H1 (cell line): ENCODE data around the gene PIGL. TPM values are rescaled to one million over a fixed set of nuclear protein-coding genes. Genes with fewer than 3 reads are reported as not detected.

ENCODE experiments used
- CTCF ChIA-PET: fragments of 300-600 bp; sonication (Branson Sonifier 250); formaldehyde crosslinking; loops from one replicate; lab custom pipeline; 2021; ENCODE audit not compliant: partially characterized antibody; lab: Charles Lee
- POLR2A ChIA-PET: fragments of 300-600 bp; sonication (Branson Sonifier 250); formaldehyde crosslinking; loops from one replicate; lab custom pipeline; 2021; ENCODE audit warnings: inconsistent platforms; ENCODE audit not compliant: partially characterized antibody; lab: Charles Lee
- DNase-seq, 2 experiments: peaks; one replicate each; pipeline versions ENCODE4 v3.0.0 to v3.0.0-alpha.2; 2010 to 2022; ENCODE audit warnings: low spot score in 2 of 2, low read depth in 1 of 2, mixed read lengths in 1 of 2
- FAIRE-seq: peaks from 2 replicates; lab custom pipeline; 2011; peaks lifted over from hg19 to GRCh38; lab: Jason Lieb, UNC
- H2AFZ ChIP-seq: 2 replicates; pipeline ENCODE4 v1.8.1; 2012; ENCODE audit warnings: low read length, inconsistent platforms
- H2AK5ac ChIP-seq: 2 replicates; pipeline ENCODE4 v1.6.1; 2013; ENCODE audit warnings: low read depth, low read length
- H2BK120ac ChIP-seq: replicated peaks from 2 replicates; pipeline ENCODE3; 2013; ENCODE audit warnings: low read depth, low read length, inconsistent platforms
- H2BK12ac ChIP-seq: 2 replicates; pipeline ENCODE4 v1.6.1; 2013; ENCODE audit warnings: low read depth, low read length
- H2BK15ac ChIP-seq: 2 replicates; pipeline ENCODE4 v1.6.1; 2013; ENCODE audit warnings: low read length
- H2BK20ac ChIP-seq: 2 replicates; pipeline ENCODE4 v1.6.1; 2013; ENCODE audit warnings: low read length
- H2BK5ac ChIP-seq: 2 replicates; pipeline ENCODE4 v1.6.1; 2013; ENCODE audit warnings: low read depth, low read length
- H3K14ac ChIP-seq: 2 replicates; pipeline ENCODE4 v1.6.1; 2013; ENCODE audit warnings: inconsistent platforms; ENCODE audit not compliant: insufficient read length
- H3K18ac ChIP-seq: 2 replicates; pipeline ENCODE4 v1.6.1; 2013; ENCODE audit warnings: low read length; ENCODE audit errors: extremely low read depth
- H3K23ac ChIP-seq: 2 replicates; pipeline ENCODE4 v1.6.1; 2013; ENCODE audit warnings: inconsistent platforms; ENCODE audit not compliant: insufficient read length
- H3K23me2 ChIP-seq: 2 replicates; pipeline ENCODE4 v1.6.1; 2013; ENCODE audit warnings: low read depth, low read length
- H3K27ac ChIP-seq: 2 replicates; pipeline ENCODE4 v1.6.1; 2011; ENCODE audit warnings: low read depth, low read length, inconsistent platforms
- H3K27me3 ChIP-seq, 4 experiments: replicated peaks in 1 of 4; 1 replicate in 1 of 4; 2 replicates in 3 of 4; pipeline versions ENCODE4 v1.6.1 to v1.8.1; 2011 to 2013; ENCODE audit warnings: low read length in 3 of 4, mild to moderate bottlenecking in 3 of 4, inconsistent platforms in 2 of 4, mixed read lengths in 2 of 4, moderate library complexity in 1 of 4; ENCODE audit not compliant: control insufficient read depth in 3 of 4, insufficient read depth in 3 of 4; ENCODE audit errors: extremely low read depth in 1 of 4
- H3K36me3 ChIP-seq, 4 experiments: 2 replicates each; pipeline versions ENCODE4 v1.6.1 to v1.8.1; 2011 to 2013; ENCODE audit warnings: mild to moderate bottlenecking in 4 of 4, low read length in 3 of 4, moderate library complexity in 2 of 4, control low read depth in 1 of 4, inconsistent platforms in 1 of 4; ENCODE audit not compliant: insufficient read depth in 4 of 4, control insufficient read depth in 2 of 4
- H3K4ac ChIP-seq: replicated peaks from 2 replicates; pipeline ENCODE3; 2013; ENCODE audit warnings: low read length, low read depth, mixed read lengths, inconsistent platforms; ENCODE audit not compliant: insufficient read length
- H3K4me1 ChIP-seq, 4 experiments: replicated peaks in 1 of 4; 1 replicate in 1 of 4; 2 replicates in 3 of 4; pipeline versions ENCODE4 v1.6.1 to v1.8.1; 2011 to 2013; ENCODE audit warnings: low read length in 3 of 4, inconsistent platforms in 2 of 4, mixed read lengths in 1 of 4; ENCODE audit not compliant: insufficient read depth in 4 of 4, control insufficient read depth in 3 of 4
- H3K4me2 ChIP-seq, 2 experiments: 2 replicates each; pipeline versions ENCODE4 v1.6.1 to v1.8.1; 2011 to 2013; ENCODE audit warnings: low read depth in 2 of 2, low read length in 2 of 2, control low read depth in 1 of 2, inconsistent platforms in 1 of 2, mild to moderate bottlenecking in 1 of 2; ENCODE audit not compliant: insufficient read depth in 1 of 2
- H3K4me3 ChIP-seq, 4 experiments: fragments of 200-600, 300-600 bp in 1 of 4; sonication (generic), shearing (Covaris generic), sonication (Bioruptor Twin) in 1 of 4; 2 replicates each; pipeline versions ENCODE4 v1.5.1 to v1.8.1; 2011 to 2016; ENCODE audit warnings: low read length in 4 of 4, low read depth in 3 of 4, control low read depth in 2 of 4, inconsistent platforms in 2 of 4, mild to moderate bottlenecking in 2 of 4, mixed read lengths in 1 of 4, moderate library complexity in 1 of 4; ENCODE audit not compliant: insufficient read depth in 2 of 4; ENCODE audit errors: extremely low read depth in 1 of 4
- H3K56ac ChIP-seq: replicated peaks from 2 replicates; pipeline ENCODE3; 2013; ENCODE audit warnings: low read depth, mild to moderate bottlenecking, mixed read lengths, low read length, inconsistent platforms; ENCODE audit not compliant: insufficient read length
- H3K79me1 ChIP-seq: 2 replicates; pipeline ENCODE4 v1.6.1; 2013; ENCODE audit warnings: low read depth, low read length, control low read depth
- H3K79me2 ChIP-seq, 2 experiments: 2 replicates each; pipeline versions ENCODE4 v1.6.1 to v1.8.1; 2012 to 2013; ENCODE audit warnings: low read length in 2 of 2, mild to moderate bottlenecking in 2 of 2, inconsistent platforms in 1 of 2; ENCODE audit not compliant: insufficient read depth in 2 of 2, control insufficient read depth in 1 of 2
- H3K9ac ChIP-seq, 4 experiments: replicated peaks in 1 of 4; 1 replicate in 1 of 4; 2 replicates in 3 of 4; pipeline versions ENCODE4 v1.6.1 to v1.8.1; 2011 to 2013; ENCODE audit warnings: low read depth in 3 of 4, low read length in 3 of 4, control low read depth in 2 of 4, mild to moderate bottlenecking in 2 of 4, moderate library complexity in 2 of 4, inconsistent platforms in 1 of 4; ENCODE audit errors: extremely low read depth in 1 of 4
- H3K9me3 ChIP-seq, 2 experiments: 2 replicates each; pipeline versions ENCODE4 v1.6.1 to v1.8.1; 2012 to 2013; ENCODE audit warnings: mild to moderate bottlenecking in 2 of 2, moderate library complexity in 2 of 2, control low read depth in 1 of 2, inconsistent platforms in 1 of 2, low read depth in 1 of 2, low read length in 1 of 2, mixed read lengths in 1 of 2; ENCODE audit not compliant: insufficient read depth in 2 of 2
- H4K20me1 ChIP-seq, 2 experiments: replicated peaks in 1 of 2; 2 replicates each; pipeline versions ENCODE3 to v1.8.1; 2011 to 2013; ENCODE audit warnings: inconsistent platforms in 2 of 2, low read length in 2 of 2, mild to moderate bottlenecking in 1 of 2; ENCODE audit not compliant: insufficient read depth in 2 of 2, control insufficient read depth in 1 of 2
- H4K5ac ChIP-seq: 2 replicates; pipeline ENCODE4 v1.6.1; 2013; ENCODE audit warnings: low read length, low read depth, mixed read lengths, inconsistent platforms; ENCODE audit not compliant: insufficient read length
- H4K8ac ChIP-seq: 2 replicates; pipeline ENCODE4 v1.8.0; 2013; ENCODE audit warnings: mild to moderate bottlenecking, moderate library complexity, low read length, inconsistent platforms; ENCODE audit not compliant: insufficient read depth; ENCODE audit errors: extremely low read depth
- H4K91ac ChIP-seq: replicated peaks from 2 replicates; pipeline ENCODE3; 2013; ENCODE audit warnings: low read length, mixed read lengths, inconsistent platforms; ENCODE audit not compliant: insufficient read length
- CEBPB ChIP-seq: IDR thresholded peaks from 2 replicates; pipeline ENCODE4 v1.6.1; 2012; ENCODE audit warnings: low read depth, low read length
- MAFK ChIP-seq: IDR thresholded peaks from 2 replicates; pipeline ENCODE4 v1.6.1; 2012; ENCODE audit warnings: low read depth, mild to moderate bottlenecking, improper control_type of control experiment, low read length
- WGBS, 2 experiments: shearing (Covaris generic) in 1 of 2; methylation state at CpG; one replicate each; pipeline versions ENCODE4 v1.1.6 to v1.1.7; 2013 to 2015; ENCODE audit warnings: low lambda C conversion rate in 2 of 2, mixed read lengths in 2 of 2, inconsistent platforms in 1 of 2, low coverage in 1 of 2, missing lambda C conversion rate in 1 of 2; ENCODE audit not compliant: insufficient replicate concordance in 2 of 2, insufficient coverage in 1 of 2, insufficient read length in 1 of 2; ENCODE audit errors: extremely low coverage in 1 of 2, missing lambda C conversion rate in 1 of 2; 5-methylcytosine and 5-hydroxymethylcytosine counted together
- polyA plus RNA-seq, 7 experiments: library from polyadenylated mRNA; depleted of rRNA in 3 of 7; stranded (reverse) in 5 of 7; unstranded in 2 of 7; fragments of >200 nt in 5 of 7; fragments of 200-250 nt in 2 of 7; gene quantifications; 1 replicate in 5 of 7; 2 replicates in 1 of 7; 4 replicates in 1 of 7; pipeline versions ENCODE4 v1.2.1 to v1.2.3, GENCODE V29; 2011 to 2013; ENCODE audit warnings: missing spikeins in 2 of 7, mixed read lengths in 2 of 7
- total RNA-seq: library from RNA; stranded (reverse); fragmentation: NEBNext Ultra II Directional; extraction: Animal tissue kit (Norgen Biotek cat#: 25700); gene quantifications from 2 replicates; pipeline ENCODE4 v1.2.1, GENCODE V29; 2021

The PIGL gene
- total and polyA plus RNA-seq, 2 of the 8 experiments (the other 6 are each of a cell fraction or from before 2014, with no cell fraction given) = 28.4 to 30.8 TPM

- Histone ChIP-seq H2BK20ac (no peak overlapping the region), H3K4ac (no peak overlapping the region), H3K9me3 (no peaks in the 10 kb centered on the region), H2BK12ac (no peak overlapping the region), H3K9ac (no peak overlapping the region), H3K4me1 (peaks cover 3 to 6% (median 3%) of the 10 kb centered on the region in 4 experiments; a peak in 4 of 7 replicates), H2AK5ac (no peak overlapping the region), H3K4me2 (peak overlapping the region in 1 of 2 experiments; percentile 2; a peak in 2 of 4 replicates), H3K79me1 (no peaks in the 10 kb centered on the region; the same call in 1 of the 2 replicates), H4K20me1 (no peaks in the 10 kb centered on the region), H3K14ac (no peak overlapping the region), H4K91ac (no peak overlapping the region), H3K18ac (no peak overlapping the region), H3K4me3 (no peak overlapping the region), H3K27ac (no peak overlapping the region), H4K8ac (no peak overlapping the region), H3K79me2 (peaks cover 0 to 4% of the 10 kb centered on the region in 2 experiments; a peak in 1 of 4 replicates), H3K27me3 (no peaks in the 10 kb centered on the region), H2AFZ (no peak overlapping the region), H3K23me2 (no peaks in the 10 kb centered on the region), H3K56ac (no peak overlapping the region), H3K36me3 (no peaks in the 10 kb centered on the region), H4K5ac (no peak overlapping the region), H2BK5ac (no peak overlapping the region), H2BK120ac (no peak overlapping the region), H3K23ac (no peak overlapping the region), H2BK15ac (no peak overlapping the region)
- 88% methylated on average over 5 of the region's 5 CpGs; no CpG with 5 or more reads in 1 of the 2 experiments for WGBS, 2 experiments
- CTCF ChIA-PET = no interaction called here
- TF ChIP-seq MAFK (no peak), CEBPB (peak; percentile 55; the same call in 1 of the 2 replicates)
- DNase-seq = no peak
- FAIRE-seq = no peak
- POLR2A ChIA-PET = interaction anchor here (1.9 kb wide), 1 partner anchor 27 kb away, joined by 6 read pairs; the partner anchor contains the start of gene PIGL
These were observed 26.4 kb downstream of the PIGL start for GRCh38 chr17:16243385-16243784.
